ENCODE measurements around the gene NAPEPLD.
"Not testable (repeated sequence)": the region's sequence is repeated elsewhere in the genome, so short reads cannot be mapped to it uniquely, and the experiment has no call there.

Gene NAPEPLD

GRCh38 chr7:103148994-103149807, at the start of gene NAPEPLD:
TSS of gene NAPEPLD (minus strand) at chr7:103149099. CDS start at chr7:103128776, 20,323 bp downstream.
- H3K36me3 ChIP-seq (ENCODE audit: control insufficient read depth, insufficient read depth, low read length) = no peaks in the 10 kb centered on the region
- H3K4me2 ChIP-seq (ENCODE audit: low read length) = peak within 1 kb of the TSS; percentile 68
- H2AFZ ChIP-seq = peak within 1 kb of the TSS; percentile 96
- H3K9me3 ChIP-seq (ENCODE audit: control insufficient read depth, low read length) = no peaks in the 10 kb centered on the region
- H3K79me2 ChIP-seq = no peaks in the 10 kb centered on the region
- peaks cover 4% of the 10 kb centered on the region for H3K4me1 ChIP-seq
- no peaks in the 10 kb centered on the region for H3K27me3 ChIP-seq (ENCODE audit: control insufficient read depth, insufficient read depth, low read length)
- TF ChIP-seq, protein P1, sequence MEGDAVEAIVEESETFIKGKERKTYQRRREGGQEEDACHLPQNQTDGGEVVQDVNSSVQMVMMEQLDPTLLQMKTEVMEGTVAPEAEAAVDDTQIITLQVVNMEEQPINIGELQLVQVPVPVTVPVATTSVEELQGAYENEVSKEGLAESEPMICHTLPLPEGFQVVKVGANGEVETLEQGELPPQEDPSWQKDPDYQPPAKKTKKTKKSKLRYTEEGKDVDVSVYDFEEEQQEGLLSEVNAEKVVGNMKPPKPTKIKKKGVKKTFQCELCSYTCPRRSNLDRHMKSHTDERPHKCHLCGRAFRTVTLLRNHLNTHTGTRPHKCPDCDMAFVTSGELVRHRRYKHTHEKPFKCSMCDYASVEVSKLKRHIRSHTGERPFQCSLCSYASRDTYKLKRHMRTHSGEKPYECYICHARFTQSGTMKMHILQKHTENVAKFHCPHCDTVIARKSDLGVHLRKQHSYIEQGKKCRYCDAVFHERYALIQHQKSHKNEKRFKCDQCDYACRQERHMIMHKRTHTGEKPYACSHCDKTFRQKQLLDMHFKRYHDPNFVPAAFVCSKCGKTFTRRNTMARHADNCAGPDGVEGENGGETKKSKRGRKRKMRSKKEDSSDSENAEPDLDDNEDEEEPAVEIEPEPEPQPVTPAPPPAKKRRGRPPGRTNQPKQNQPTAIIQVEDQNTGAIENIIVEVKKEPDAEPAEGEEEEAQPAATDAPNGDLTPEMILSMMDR (IDR thresholded peaks at IDR 0.05) = no peak
- H3K9ac ChIP-seq = peak within 1 kb of the TSS; percentile 57
- peak within 1 kb of the TSS; percentile 76 for H3K4me3 ChIP-seq (ENCODE audit: low read depth, low read length)
- H3K27ac ChIP-seq = peak within 1 kb of the TSS; percentile 89

DNA sequence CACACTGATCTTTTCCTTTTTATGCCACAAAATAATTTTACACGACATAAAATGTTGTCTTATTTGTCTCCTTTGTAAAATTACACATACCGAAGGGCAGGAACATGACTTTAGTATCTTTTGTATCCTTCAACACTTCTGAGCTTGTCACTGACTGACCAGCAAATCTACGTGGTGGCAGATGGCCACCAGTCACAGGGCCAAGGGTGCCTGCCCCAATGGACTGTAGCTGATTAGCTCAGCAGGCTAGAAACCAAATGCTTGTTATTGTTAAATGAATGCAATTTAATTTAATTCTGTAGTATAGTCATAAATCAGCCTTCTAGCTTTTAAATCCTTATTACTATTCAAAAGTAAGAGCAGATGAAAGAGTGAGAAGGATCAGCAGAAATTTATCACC, 49.2 kb upstream of the NAPEPLD start:
- not testable (repeated sequence) for H3K9me3 ChIP-seq (ENCODE audit: control insufficient read depth, low read length); H3K4me3 ChIP-seq (ENCODE audit: low read depth, low read length); H3K4me1 ChIP-seq; H3K79me2 ChIP-seq; H3K4me2 ChIP-seq (ENCODE audit: low read length); H3K9ac ChIP-seq; H2AFZ ChIP-seq; H3K27ac ChIP-seq; H3K36me3 ChIP-seq (ENCODE audit: control insufficient read depth, insufficient read depth, low read length); H3K27me3 ChIP-seq (ENCODE audit: control insufficient read depth, insufficient read depth, low read length)

- H3K9me3 ChIP-seq (ENCODE audit: control insufficient read depth, low read length); H3K4me2 ChIP-seq (ENCODE audit: low read length); H3K27me3 ChIP-seq (ENCODE audit: control insufficient read depth, insufficient read depth, low read length); H3K27ac ChIP-seq; H3K4me3 ChIP-seq (ENCODE audit: low read depth, low read length); H3K9ac ChIP-seq; H3K36me3 ChIP-seq (ENCODE audit: control insufficient read depth, insufficient read depth, low read length); H3K4me1 ChIP-seq; H2AFZ ChIP-seq; H3K79me2 ChIP-seq: not testable (repeated sequence)
Measured at GRCh38 chr7:103195364-103195763, 46.5 kb upstream of the NAPEPLD start.

DNA sequence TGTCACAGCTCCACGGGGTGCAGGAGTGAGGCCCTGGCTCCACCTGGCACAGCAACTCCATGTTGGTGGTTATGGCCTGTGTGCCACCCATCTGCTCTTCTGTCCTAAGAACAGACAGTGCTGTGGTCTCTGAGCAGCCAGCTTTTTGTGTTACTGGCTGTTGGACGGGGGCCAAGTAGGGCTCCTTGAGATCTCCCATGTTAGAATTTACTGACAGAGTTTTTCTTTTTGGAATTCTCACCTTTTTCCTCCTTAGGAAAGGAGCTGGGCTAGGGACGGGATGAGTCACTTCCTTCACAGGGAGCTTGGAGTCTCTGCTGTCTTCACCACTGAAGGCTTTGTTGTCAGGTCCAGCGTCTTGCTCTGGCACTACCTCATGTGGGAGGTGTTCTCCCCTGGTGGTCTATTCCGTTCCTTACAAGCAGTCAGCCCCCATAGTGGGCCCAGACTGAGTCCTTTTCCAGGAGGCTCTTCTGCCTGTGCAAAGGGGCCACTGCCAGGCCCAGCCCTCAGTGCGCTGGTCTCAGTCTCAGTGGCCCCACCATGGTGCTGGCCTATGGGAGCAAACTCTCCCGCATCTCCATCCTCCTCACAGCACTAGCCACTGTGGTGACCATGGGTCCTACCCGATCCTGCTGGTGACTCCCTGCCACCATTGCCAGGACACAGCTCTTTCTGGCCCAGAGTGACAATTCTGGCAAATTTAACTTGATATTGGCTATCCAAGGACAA, 23.7 kb upstream of the NAPEPLD start:
- not testable (repeated sequence) for H3K4me1 ChIP-seq; H3K36me3 ChIP-seq (ENCODE audit: control insufficient read depth, insufficient read depth, low read length); H2AFZ ChIP-seq; H3K79me2 ChIP-seq; H3K4me2 ChIP-seq (ENCODE audit: low read length); H3K4me3 ChIP-seq (ENCODE audit: low read depth, low read length); H3K9me3 ChIP-seq (ENCODE audit: control insufficient read depth, low read length); H3K27me3 ChIP-seq (ENCODE audit: control insufficient read depth, insufficient read depth, low read length); H3K9ac ChIP-seq; H3K27ac ChIP-seq

DNA sequence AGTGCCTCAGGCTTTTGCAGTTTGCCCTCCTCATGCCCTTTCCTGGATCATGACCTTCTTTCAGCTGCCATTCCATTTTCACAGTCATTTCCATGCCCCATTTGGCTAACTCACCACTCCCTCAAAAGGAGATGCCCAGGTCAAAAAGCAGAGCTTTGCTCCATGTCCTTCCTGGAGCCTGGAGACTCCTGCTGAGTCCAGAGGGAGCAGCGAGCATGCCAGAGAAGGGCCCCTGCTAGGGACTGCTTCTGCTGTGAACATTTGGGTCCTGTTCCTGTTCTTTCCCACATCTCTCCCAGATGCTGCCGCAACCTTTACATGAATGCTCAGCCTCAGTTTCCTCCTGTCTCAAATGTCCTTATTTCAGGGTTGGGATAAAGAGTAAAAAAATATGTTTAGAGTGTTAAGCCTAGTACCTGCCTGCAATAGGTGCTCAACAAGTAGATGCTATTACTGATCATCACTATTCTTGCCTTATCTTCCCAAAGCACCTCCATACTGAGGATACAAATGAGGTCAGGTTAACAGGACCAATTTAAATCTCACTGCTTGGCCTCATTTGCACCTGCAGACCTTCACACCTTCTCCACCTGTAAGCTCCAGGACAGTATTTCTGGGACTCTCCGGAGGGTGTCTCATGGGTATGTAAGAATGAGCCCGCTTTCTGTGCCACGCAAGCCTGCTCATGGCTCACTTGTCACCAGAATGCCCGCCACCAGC, 23.0 kb upstream of the NAPEPLD start:
- H3K9ac ChIP-seq; H3K4me1 ChIP-seq; H2AFZ ChIP-seq; H3K4me3 ChIP-seq (ENCODE audit: low read depth, low read length); H3K27ac ChIP-seq; H3K27me3 ChIP-seq (ENCODE audit: control insufficient read depth, insufficient read depth, low read length); H3K79me2 ChIP-seq; H3K4me2 ChIP-seq (ENCODE audit: low read length); H3K36me3 ChIP-seq (ENCODE audit: control insufficient read depth, insufficient read depth, low read length); H3K9me3 ChIP-seq (ENCODE audit: control insufficient read depth, low read length): not testable (repeated sequence)

- not testable (repeated sequence) for H2AFZ ChIP-seq; H3K4me3 ChIP-seq (ENCODE audit: low read depth, low read length); H3K27ac ChIP-seq; H3K4me1 ChIP-seq; H3K27me3 ChIP-seq (ENCODE audit: control insufficient read depth, insufficient read depth, low read length); H3K9ac ChIP-seq; H3K79me2 ChIP-seq; H3K4me2 ChIP-seq (ENCODE audit: low read length); H3K9me3 ChIP-seq (ENCODE audit: control insufficient read depth, low read length); H3K36me3 ChIP-seq (ENCODE audit: control insufficient read depth, insufficient read depth, low read length)
Measured at GRCh38 chr7:103166921-103167544, 18.1 kb upstream of the NAPEPLD start.

- not testable (repeated sequence) for H3K4me2 ChIP-seq (ENCODE audit: low read length); H3K79me2 ChIP-seq; H3K27me3 ChIP-seq (ENCODE audit: control insufficient read depth, insufficient read depth, low read length); H3K36me3 ChIP-seq (ENCODE audit: control insufficient read depth, insufficient read depth, low read length); H3K9ac ChIP-seq; H3K4me3 ChIP-seq (ENCODE audit: low read depth, low read length); H3K9me3 ChIP-seq (ENCODE audit: control insufficient read depth, low read length); H2AFZ ChIP-seq; H3K4me1 ChIP-seq; H3K27ac ChIP-seq
Measured at GRCh38 chr7:103163087-103163825, 14.4 kb upstream of the NAPEPLD start.

DNA sequence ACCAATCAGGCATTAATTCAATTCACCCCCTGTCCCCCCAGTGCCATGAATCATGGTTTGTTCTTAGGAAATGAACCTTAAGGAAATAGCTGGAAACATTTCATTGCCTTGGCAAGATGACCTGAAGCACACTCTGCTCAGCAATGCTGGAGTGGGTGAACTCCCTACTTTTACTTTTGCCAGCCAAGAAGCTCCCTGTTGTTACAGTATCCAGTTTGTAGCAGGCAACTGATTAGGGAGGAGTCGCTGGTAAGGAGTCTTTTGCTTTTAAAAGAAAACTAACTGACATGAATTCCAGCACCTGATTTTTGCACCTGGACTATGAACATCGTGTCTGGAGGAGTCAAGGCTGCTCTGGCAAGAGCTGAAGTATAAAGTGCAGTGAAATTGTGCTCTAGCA, 13.7 kb upstream of the NAPEPLD start:
- H3K36me3 ChIP-seq (ENCODE audit: control insufficient read depth, insufficient read depth, low read length); H3K27ac ChIP-seq; H3K4me1 ChIP-seq; H3K4me2 ChIP-seq (ENCODE audit: low read length); H3K4me3 ChIP-seq (ENCODE audit: low read depth, low read length); H3K9me3 ChIP-seq (ENCODE audit: control insufficient read depth, low read length); H3K79me2 ChIP-seq; H3K27me3 ChIP-seq (ENCODE audit: control insufficient read depth, insufficient read depth, low read length); H2AFZ ChIP-seq; H3K9ac ChIP-seq: not testable (repeated sequence)

DNA sequence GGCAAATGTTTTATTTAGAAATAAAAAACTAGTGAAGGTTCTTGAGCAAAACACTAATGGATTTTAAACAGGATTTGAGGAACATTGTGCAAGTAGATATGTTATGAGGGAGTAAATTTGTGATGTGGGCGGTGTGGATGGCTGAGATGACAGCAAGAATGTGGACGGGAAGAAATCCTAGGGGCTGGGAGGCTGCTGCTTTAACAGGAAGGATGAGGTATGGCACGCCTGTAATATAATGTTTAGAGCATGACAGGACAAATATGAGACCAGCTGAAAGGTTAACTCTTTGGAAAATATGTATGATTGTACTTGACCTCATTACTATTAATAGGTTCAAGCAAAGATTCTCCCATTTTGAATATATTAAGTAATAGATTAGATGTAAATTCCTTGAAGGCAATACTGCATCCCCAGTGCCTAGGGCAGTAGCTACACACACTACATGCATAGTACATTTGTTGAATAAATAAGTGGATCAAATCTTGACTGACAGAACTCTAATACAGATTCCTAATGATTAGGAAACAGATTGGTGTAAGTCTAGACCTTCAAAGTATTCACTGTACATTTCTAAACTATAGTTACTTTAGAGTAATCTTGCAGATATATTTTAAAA, 13.2 kb upstream of the NAPEPLD start:
- not testable (repeated sequence) for H3K9ac ChIP-seq; H3K9me3 ChIP-seq (ENCODE audit: control insufficient read depth, low read length); H3K4me2 ChIP-seq (ENCODE audit: low read length); H3K4me3 ChIP-seq (ENCODE audit: low read depth, low read length); H3K4me1 ChIP-seq; H3K27ac ChIP-seq; H3K27me3 ChIP-seq (ENCODE audit: control insufficient read depth, insufficient read depth, low read length); H3K79me2 ChIP-seq; H2AFZ ChIP-seq; H3K36me3 ChIP-seq (ENCODE audit: control insufficient read depth, insufficient read depth, low read length)

Data from parathyroid adenoma (tissue), 2 donors.